RWPE1 (cell line): Measurements from ENCODE around the gene MTSS2.

Experiments
- CTCF ChIA-PET: fragments of 350-600 bp; sonication (Branson Sonifier 250); formaldehyde crosslinking; extraction: SDS; loops from one replicate; lab custom pipeline; 2021; lab: Yijun Ruan, JAX
- POLR2A ChIA-PET: fragments of 400-600 bp; formaldehyde crosslinking; extraction: SDS; loops from one replicate; lab custom pipeline; 2020; ENCODE audit warnings: antibody characterized with exemption; ENCODE audit not compliant: low non-redundant PET; lab: Yijun Ruan, JAX
- DNase-seq: peaks from one replicate; pipeline ENCODE4 v3.0.0; 2012; ENCODE audit warnings: low spot score
- H3K27ac ChIP-seq: fragments of 450-650 bp; 2 replicates; pipeline ENCODE4 v1.5.1; 2017
- CTCF ChIP-seq: fragments of 450-650 bp; conservative IDR thresholded peaks from 2 replicates; pipeline ENCODE4 v1.5.1; 2017; ENCODE audit warnings: low read depth, mild to moderate bottlenecking

Gene MTSS2

DNA sequence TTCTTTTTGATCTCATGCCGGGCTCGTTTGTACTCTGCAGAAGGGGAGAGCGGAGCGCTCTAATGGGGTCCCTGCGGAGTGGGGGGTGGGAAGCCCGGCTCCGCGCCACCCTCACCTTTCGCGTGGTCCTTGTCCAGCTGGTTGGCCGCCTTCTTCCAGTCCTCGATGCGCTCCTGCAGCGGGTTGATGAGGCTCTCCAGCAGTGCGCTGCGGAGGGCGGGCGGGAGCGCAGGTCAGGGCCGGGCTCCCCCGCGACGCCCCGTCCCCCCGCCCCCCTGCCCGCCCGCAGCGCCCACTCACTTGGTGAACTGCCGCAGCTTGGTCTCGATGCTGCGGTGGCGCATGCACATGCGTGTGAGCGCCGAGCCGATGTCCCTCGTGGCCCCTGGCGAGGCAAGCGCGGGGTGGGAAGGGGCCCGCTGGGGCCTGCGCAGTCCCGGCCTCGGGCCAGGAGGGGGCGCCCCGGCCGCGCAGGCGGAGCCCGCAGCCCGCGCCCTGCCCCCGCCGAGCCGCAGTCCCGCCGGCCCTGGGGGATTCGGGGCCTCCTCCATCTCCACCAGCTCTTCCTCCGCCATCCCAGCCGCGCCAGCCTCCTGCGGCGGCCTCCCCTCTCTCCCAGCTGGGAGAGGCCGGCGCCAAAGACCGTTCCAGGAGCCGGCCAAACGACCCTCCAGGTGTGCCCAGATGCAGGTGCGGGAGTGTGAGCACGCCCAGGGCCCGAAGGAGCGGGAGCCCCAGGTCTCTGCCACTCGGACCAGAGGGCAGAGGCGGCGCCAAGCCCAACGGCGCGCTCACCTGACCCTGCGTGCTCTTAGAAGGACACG lies 6.0 kb downstream of the MTSS2 start:
- ChIA-PET CTCF (interaction anchor here (0.6 to 1.3 kb wide), 4 partner anchors 8 to 1128 kb away, joined by 3 read pairs; no protein-coding TSS in a partner anchor), POLR2A (no interaction called here)
- DNase-seq = no peak
- H3K27ac ChIP-seq = peak overlapping the region; percentile 100
- peak; percentile 62 for TF ChIP-seq CTCF

DNA sequence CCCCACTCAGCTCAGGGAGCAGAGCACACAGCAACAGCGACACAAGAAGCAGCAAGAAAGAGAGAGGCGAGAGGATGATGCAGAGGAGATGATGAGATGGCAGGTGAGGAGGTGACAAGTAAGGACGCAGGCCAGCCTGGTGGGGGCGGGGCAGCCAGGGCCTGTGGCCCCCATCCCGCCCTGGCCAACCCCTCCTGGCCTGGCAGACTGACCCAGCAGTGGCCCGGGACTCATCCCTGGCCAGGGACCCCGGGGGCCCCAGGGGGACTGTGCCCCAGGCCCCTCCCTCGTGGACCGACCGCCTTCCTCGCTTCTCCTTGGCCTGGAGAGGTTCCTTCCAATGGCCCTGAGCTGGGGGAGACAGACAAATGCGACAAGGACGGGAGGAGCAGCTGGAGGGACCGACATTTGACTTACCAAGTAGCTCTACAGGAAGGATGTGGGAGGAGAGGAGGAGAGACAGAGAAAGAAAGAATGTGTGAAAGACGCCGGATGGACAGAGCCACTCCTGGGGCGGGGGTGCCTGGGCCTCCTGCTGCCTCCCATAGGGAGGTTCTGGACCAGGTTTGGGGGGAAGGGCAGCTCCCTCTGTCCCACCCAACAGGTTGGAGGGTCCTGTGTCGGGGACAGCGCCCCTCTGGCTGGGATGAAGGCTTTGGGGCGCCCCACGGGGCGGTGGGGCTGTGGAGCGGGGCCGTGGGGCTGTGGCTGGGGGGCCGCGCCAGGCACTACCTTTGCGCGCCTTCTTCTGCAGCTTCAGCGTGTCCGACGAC lies 6.8 kb downstream of the MTSS2 start:
- ChIA-PET CTCF (interaction anchor here (0.7 to 1.5 kb wide), 5 partner anchors 9 to 1138 kb away, joined by 3 to 6 read pairs (median 3); no protein-coding TSS in a partner anchor), POLR2A (no interaction called here)
- TF ChIP-seq CTCF = no peak

DNA sequence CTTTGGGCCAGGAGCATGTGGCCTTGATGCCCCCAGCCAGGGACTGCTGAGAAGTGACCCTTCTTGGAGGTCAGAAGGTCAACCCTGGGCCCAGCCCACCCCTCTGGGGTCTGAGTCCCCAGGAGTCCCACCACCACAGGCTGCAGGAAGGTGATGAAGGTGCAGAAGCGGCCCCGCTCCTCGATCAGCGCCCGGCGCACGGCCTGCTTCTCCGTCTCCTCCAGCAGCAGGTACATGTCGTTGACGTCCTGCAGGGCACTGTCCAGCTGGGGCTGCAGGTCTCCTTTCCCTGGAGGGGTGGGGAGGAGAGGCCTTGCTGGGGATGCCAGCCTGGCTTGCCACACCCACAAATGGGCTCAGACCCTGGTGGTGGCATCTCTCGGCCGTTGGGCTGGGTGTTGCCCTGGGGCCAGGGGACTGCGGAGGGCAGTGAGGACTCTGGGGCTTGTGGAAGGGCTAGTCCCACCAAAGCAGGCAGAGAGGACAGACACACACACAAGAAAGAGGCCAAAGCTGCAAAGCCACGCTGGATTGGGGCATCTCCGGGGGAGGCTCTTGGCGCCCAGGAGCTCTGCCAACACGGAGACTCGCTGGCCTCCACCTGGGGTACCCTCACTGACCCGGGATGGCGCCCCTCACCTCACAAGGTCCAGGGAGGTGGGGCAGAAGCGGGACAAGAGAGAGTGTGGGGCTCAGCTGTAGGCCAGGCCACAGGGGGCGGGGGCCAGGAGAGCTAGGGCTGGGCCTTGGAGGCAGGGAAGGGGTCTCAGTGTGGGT lies 7.5 kb downstream of the MTSS2 start:
- H3K27ac ChIP-seq = peak overlapping the region; percentile 100
- ChIA-PET POLR2A (no interaction called here), CTCF (interaction anchor here (0.7 to 1.5 kb wide), 5 partner anchors 9 to 1138 kb away, joined by 3 to 7 read pairs (median 4); no protein-coding TSS in a partner anchor)
- no peak for DNase-seq
- TF ChIP-seq CTCF = no peak

More for the DNA sequence above, 6.8 kb downstream of the MTSS2 start:
- DNase-seq = no peak
- peak overlapping the region; percentile 100 for H3K27ac ChIP-seq

- ChIA-PET CTCF (interaction anchor here (0.9 to 1.5 kb wide), 2 partner anchors 38 to 93 kb away, joined by 6 to 7 read pairs; no protein-coding TSS in a partner anchor), POLR2A (no interaction called here)
- peak overlapping the region; percentile 100 for H3K27ac ChIP-seq
- DNase-seq = no peak
- no peak for TF ChIP-seq CTCF
These were observed 8.2 kb downstream of the MTSS2 start for GRCh38 chr16:70677499-70678120.

DNA sequence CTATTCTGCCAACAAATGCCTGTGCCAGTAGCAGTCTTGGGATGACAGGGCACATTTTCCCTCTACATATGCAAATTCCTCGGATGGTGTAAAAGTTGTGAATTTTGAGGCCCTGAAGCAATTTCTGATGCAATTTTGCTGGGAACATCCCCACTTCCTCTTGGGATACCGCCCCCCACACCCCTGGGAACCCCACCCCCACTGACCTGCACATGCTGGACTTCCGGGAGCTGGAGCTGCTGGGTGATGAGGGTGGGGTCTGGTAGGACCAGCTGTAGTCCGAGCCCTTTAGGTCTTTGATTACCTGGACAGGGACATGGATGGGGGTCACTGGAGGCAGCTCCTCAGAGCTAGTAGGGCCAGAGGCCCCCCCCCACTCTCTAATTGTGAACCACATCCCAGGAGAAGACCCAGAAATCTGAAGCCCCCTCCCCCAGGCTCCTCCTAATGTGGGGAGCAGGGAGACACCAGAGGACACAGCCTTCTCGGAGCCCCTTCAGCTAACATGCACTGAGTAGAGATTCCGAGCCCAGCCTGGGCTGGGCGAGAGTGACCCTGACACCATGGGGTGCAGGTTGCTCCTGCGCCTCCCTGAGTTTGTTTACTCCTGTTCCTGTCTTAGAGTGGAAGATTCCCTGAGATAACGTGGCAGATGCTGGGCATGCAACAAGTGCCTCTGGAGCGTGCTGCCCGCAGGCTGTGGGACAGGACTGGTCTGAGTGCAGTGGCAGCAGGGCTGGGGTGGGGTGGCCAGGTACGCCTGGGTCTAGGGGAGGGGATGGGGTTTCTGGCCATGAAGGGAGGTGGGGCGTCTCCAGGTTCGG lies 9.0 kb downstream of the MTSS2 start:
- peak overlapping the region; percentile 100 for H3K27ac ChIP-seq
- CTCF ChIA-PET = interaction anchor here (0.8 to 1.6 kb wide), 3 partner anchors 58 to 94 kb away, joined by 3 to 7 read pairs (median 4); no protein-coding TSS in a partner anchor
- POLR2A ChIA-PET = no interaction called here
- no peak for TF ChIP-seq CTCF
- DNase-seq = no peak
